Peyer's patch (tissue), 4 donors: ENCODE results near the gene PIP5K1C. TPM values are rescaled to one million over a fixed set of nuclear protein-coding genes. Genes with fewer than 3 reads are reported as not detected.

Source experiments
- DNase-seq, 3 donors: peaks; one replicate each; pipeline ENCODE4 v3.0.0-alpha.2; 2017 to 2019
- H3K27ac ChIP-seq, 4 donors: fragments of 200-600 bp; sonication (generic); one replicate each; pipeline ENCODE4 v1.5.1; 2016 to 2019
- H3K27me3 ChIP-seq, 2 donors: fragments of 200-600 bp; sonication (generic); one replicate each; pipeline ENCODE4 v1.5.1; 2019
- H3K36me3 ChIP-seq, 3 donors: fragments of 200-600 bp; sonication (generic); one replicate each; pipeline ENCODE4 v1.5.1; 2016 to 2019
- H3K4me1 ChIP-seq, 4 donors: fragments of 200-600 bp; sonication (generic); one replicate each; pipeline ENCODE4 v1.5.1; 2016 to 2019
- H3K4me3 ChIP-seq, 4 donors: fragments of 200-600 bp; sonication (generic); 1 replicate in 3 of 4; 2 replicates in 1 of 4; pipeline ENCODE4 v1.5.1; 2016 to 2019; ENCODE audit warnings: mild to moderate bottlenecking in 1 of 4
- H3K9me3 ChIP-seq, 4 donors: fragments of 200-600 bp; sonication (generic); one replicate each; pipeline ENCODE4 v1.5.1; 2016 to 2019; ENCODE audit warnings: mild to moderate bottlenecking in 1 of 4
- CTCF ChIP-seq, 6 experiments: fragments of 450-650 bp in 4 of 6; fragments of 200-600 bp in 2 of 6; sonication (generic) in 1 of 6; IDR thresholded peaks; one replicate each; pipeline ENCODE4 v1.5.1; 2017 to 2019; ENCODE audit warnings: antibody characterized with exemption in 6 of 6, mild to moderate bottlenecking in 3 of 6, moderate library complexity in 1 of 6
- POLR2A ChIP-seq, 2 donors: fragments of 450-650 bp; IDR thresholded peaks; one replicate each; pipeline ENCODE4 v1.5.1; 2017; ENCODE audit warnings: antibody characterized with exemption in 2 of 2, mild to moderate bottlenecking in 2 of 2, moderate library complexity in 2 of 2
- total RNA-seq, 4 donors: library from RNA; depleted of rRNA; stranded (reverse); fragments of >200 nt; gene quantifications; one replicate each; pipeline ENCODE4 v1.1.0, GENCODE V29; 2016

The PIP5K1C gene
- total RNA-seq, 4 donors from 2014 or later = 22.6 to 27.2 (median 26.1) TPM

- Histone ChIP-seq H3K36me3 (no peaks in the 10 kb centered on the region), H3K4me3 (no peak overlapping the region), H3K27ac (no peak overlapping the region), H3K4me1 (no peaks in the 10 kb centered on the region), H3K9me3 (no peaks in the 10 kb centered on the region), H3K27me3 (no peaks in the 10 kb centered on the region)
- no peak for DNase-seq
- TF ChIP-seq CTCF (IDR thresholded peaks at IDR 0.05) (no peak), POLR2A (IDR thresholded peaks at IDR 0.05) (no peak)
Measured at GRCh38 chr19:3593156-3593555, 107.1 kb downstream of the PIP5K1C start.

GRCh38 chr19:3591876-3592613 is 108.2 kb downstream of the PIP5K1C start:
- Histone ChIP-seq H3K27ac (no peak overlapping the region), H3K4me3 (no peak overlapping the region), H3K27me3 (no peaks in the 10 kb centered on the region), H3K9me3 (no peaks in the 10 kb centered on the region), H3K36me3 (no peaks in the 10 kb centered on the region), H3K4me1 (no peaks in the 10 kb centered on the region)
- no peak for DNase-seq
- no peak for TF ChIP-seq POLR2A (IDR thresholded peaks at IDR 0.05)
- TF ChIP-seq CTCF (IDR thresholded peaks at IDR 0.05) = no peak

- TF ChIP-seq CTCF (IDR thresholded peaks at IDR 0.05) (no peak), POLR2A (IDR thresholded peaks at IDR 0.05) (no peak)
- Histone ChIP-seq H3K36me3 (no peaks in the 10 kb centered on the region), H3K27me3 (no peaks in the 10 kb centered on the region), H3K27ac (no peak overlapping the region), H3K9me3 (no peaks in the 10 kb centered on the region), H3K4me1 (peaks cover 0 to under 1% (median 0%) of the 10 kb centered on the region in 4 donors), H3K4me3 (no peak overlapping the region)
- DNase-seq = no peak
Measured at GRCh38 chr19:3590991-3591659, 109.1 kb downstream of the PIP5K1C start.

DNA sequence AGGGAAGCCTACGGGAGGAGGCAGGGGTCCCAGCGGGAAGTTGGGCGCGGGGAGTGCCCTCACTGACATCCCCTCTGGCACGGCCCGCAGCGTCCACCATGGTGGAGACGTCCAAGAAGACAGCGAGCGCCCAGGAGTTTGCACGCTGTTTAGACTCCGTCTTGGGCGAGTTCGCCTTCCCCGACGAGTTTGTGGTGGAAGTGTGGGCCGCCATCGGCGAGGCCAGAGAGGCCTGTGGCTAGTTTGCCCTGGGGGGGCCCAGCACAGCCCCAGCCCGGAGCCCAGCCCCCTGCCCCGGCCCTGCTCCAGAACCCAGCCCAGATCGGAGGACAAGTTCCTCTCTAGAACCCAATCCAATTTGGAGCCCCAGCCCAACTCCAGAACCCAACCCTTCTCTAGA is 110.3 kb downstream of the PIP5K1C start:
- no peaks in the 10 kb centered on the region for H3K9me3 ChIP-seq
- H3K4me3 ChIP-seq = no peak overlapping the region
- TF ChIP-seq POLR2A (IDR thresholded peaks at IDR 0.05) = no peak
- no peak for TF ChIP-seq CTCF (IDR thresholded peaks at IDR 0.05)
- H3K27me3 ChIP-seq = no peaks in the 10 kb centered on the region
- DNase-seq = no peak
- H3K4me1 ChIP-seq = peaks cover 0 to 12% (median 0%) of the 10 kb centered on the region in 4 donors
- no peak overlapping the region for H3K27ac ChIP-seq
- H3K36me3 ChIP-seq = no peaks in the 10 kb centered on the region

DNA sequence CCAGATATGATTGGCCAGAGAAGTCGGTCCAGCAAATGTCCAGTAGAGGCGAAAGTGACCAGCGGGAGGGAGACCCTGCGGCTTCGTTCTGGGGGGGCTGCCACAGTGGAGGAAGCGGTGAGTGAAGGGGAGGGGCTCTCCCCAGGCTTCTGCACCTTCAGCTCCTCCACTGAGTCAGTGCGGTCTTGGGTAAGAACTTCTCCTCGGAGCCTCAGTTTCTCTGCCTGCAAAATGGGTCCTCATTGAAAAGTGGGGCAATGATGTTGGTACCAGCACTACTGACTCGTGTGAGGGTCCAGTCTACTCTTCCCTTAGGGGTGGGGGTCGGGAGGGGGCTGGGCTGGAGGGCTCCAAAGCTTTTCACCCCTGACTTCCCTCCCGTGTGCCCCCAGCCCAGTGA is 110.8 kb downstream of the PIP5K1C start:
- H3K4me1 ChIP-seq = peaks cover 0 to 12% (median 0%) of the 10 kb centered on the region in 4 donors
- no peak overlapping the region for H3K27ac ChIP-seq
- no peaks in the 10 kb centered on the region for H3K27me3 ChIP-seq
- no peaks in the 10 kb centered on the region for H3K36me3 ChIP-seq
- no peaks in the 10 kb centered on the region for H3K9me3 ChIP-seq
- no peak overlapping the region for H3K4me3 ChIP-seq
- TF ChIP-seq CTCF (IDR thresholded peaks at IDR 0.05) (no peak), POLR2A (IDR thresholded peaks at IDR 0.05) (no peak)
- DNase-seq = no peak
